H9 (cell line): Measurements from ENCODE around the gene PIK3CD. TPM values are rescaled to one million over a fixed set of nuclear protein-coding genes. Genes with fewer than 3 reads are reported as not detected.
A peak's percentile ranks its signal among the peaks of the same experiment; 100 is the strongest.

Experiments
- DNase-seq: peaks from one replicate; pipeline ENCODE4 v3.0.0-alpha.2; 2017
- H2AFZ ChIP-seq: one replicate; pipeline ENCODE4 v1.6.1; 2013; ENCODE audit warnings: mild to moderate bottlenecking, low read length, control low read depth, moderate library complexity
- H2AK5ac ChIP-seq: 2 replicates; pipeline ENCODE4 v1.6.1; 2013; ENCODE audit warnings: low read length, control low read depth, mixed read lengths; ENCODE audit not compliant: insufficient read length
- H2BK120ac ChIP-seq: one replicate; pipeline ENCODE4 v1.6.1; 2013; ENCODE audit warnings: low read depth, mild to moderate bottlenecking, low read length, control low read depth, inconsistent platforms; ENCODE audit not compliant: poor library complexity, severe bottlenecking
- H2BK12ac ChIP-seq: 2 replicates; pipeline ENCODE4 v1.6.1; 2013; ENCODE audit warnings: low read length, control low read depth, mixed read lengths, low read depth; ENCODE audit not compliant: insufficient read length
- H2BK15ac ChIP-seq: 2 replicates; pipeline ENCODE4 v1.6.1; 2013; ENCODE audit warnings: low read depth, low read length, control low read depth
- H2BK20ac ChIP-seq: one replicate; pipeline ENCODE4 v1.6.1; 2013; ENCODE audit warnings: low read depth, mild to moderate bottlenecking, low read length, control low read depth, inconsistent platforms; ENCODE audit not compliant: poor library complexity, severe bottlenecking
- H2BK5ac ChIP-seq: 2 replicates; pipeline ENCODE4 v1.6.1; 2013; ENCODE audit warnings: low read length, control low read depth, mixed read lengths; ENCODE audit not compliant: insufficient read length
- H3K14ac ChIP-seq: 2 replicates; pipeline ENCODE4 v1.6.1; 2013; ENCODE audit warnings: low read length, control low read depth; ENCODE audit not compliant: insufficient read depth
- H3K18ac ChIP-seq: 2 replicates; pipeline ENCODE4 v1.6.1; 2013; ENCODE audit warnings: low read depth, mild to moderate bottlenecking, mixed read lengths, low read length, control low read depth; ENCODE audit not compliant: insufficient read length
- H3K23ac ChIP-seq: 2 replicates; pipeline ENCODE4 v1.6.1; 2013; ENCODE audit warnings: low read length, control low read depth, mixed read lengths, low read depth; ENCODE audit not compliant: insufficient read length
- H3K23me2 ChIP-seq: 2 replicates; pipeline ENCODE4 v1.6.1; 2013; ENCODE audit warnings: low read depth, mild to moderate bottlenecking, mixed read lengths, low read length, control low read depth; ENCODE audit not compliant: insufficient read length, poor library complexity, severe bottlenecking
- H3K27ac ChIP-seq: 2 replicates; pipeline ENCODE4 v1.5.1; 2013; ENCODE audit warnings: low read length, control low read depth, mixed read lengths, low read depth; ENCODE audit not compliant: insufficient read length
- H3K27me3 ChIP-seq: 2 replicates; pipeline ENCODE4 v1.6.1; 2013; ENCODE audit warnings: low read length, control low read depth, inconsistent platforms; ENCODE audit not compliant: insufficient read depth
- H3K4ac ChIP-seq: 2 replicates; pipeline ENCODE4 v1.6.1; 2013; ENCODE audit warnings: low read depth, mild to moderate bottlenecking, control low read depth, inconsistent platforms, low read length, moderate library complexity
- H3K4me1 ChIP-seq: 2 replicates; pipeline ENCODE4 v1.6.1; 2013; ENCODE audit warnings: low read length, control low read depth, inconsistent platforms; ENCODE audit not compliant: insufficient read depth
- H3K4me2 ChIP-seq: 2 replicates; pipeline ENCODE4 v1.6.1; 2013; ENCODE audit warnings: low read length, control low read depth, mixed read lengths; ENCODE audit not compliant: insufficient read length, insufficient read depth
- H3K56ac ChIP-seq: 2 replicates; pipeline ENCODE4 v1.6.1; 2013; ENCODE audit warnings: low read depth, mild to moderate bottlenecking, mixed read lengths, low read length, control low read depth; ENCODE audit not compliant: insufficient read length
- H3K79me1 ChIP-seq: 2 replicates; pipeline ENCODE4 v1.6.1; 2013; ENCODE audit warnings: low read depth, mild to moderate bottlenecking, moderate library complexity, low read length, control low read depth, inconsistent platforms; ENCODE audit not compliant: insufficient read depth, poor library complexity, severe bottlenecking
- H3K79me2 ChIP-seq: 2 replicates; pipeline ENCODE4 v1.6.1; 2013; ENCODE audit warnings: low read length, control low read depth, inconsistent platforms; ENCODE audit not compliant: insufficient read depth
- H3K9ac ChIP-seq: 2 replicates; pipeline ENCODE4 v1.6.1; 2013; ENCODE audit warnings: low read length, control low read depth, mixed read lengths; ENCODE audit not compliant: insufficient read length; ENCODE audit errors: extremely low read depth
- H3K9me3 ChIP-seq: one replicate; pipeline ENCODE4 v1.6.1; 2013; ENCODE audit warnings: low read depth, low read length, inconsistent platforms; ENCODE audit not compliant: control insufficient read depth
- H3T11ph ChIP-seq: one replicate; pipeline ENCODE4 v1.6.1; 2013; ENCODE audit warnings: mild to moderate bottlenecking, low read length, control low read depth, inconsistent platforms
- H4K20me1 ChIP-seq: one replicate; pipeline ENCODE4 v1.6.1; 2013; ENCODE audit not compliant: control insufficient read depth, insufficient read length, insufficient read depth
- H4K5ac ChIP-seq: 2 replicates; pipeline ENCODE4 v1.6.1; 2013; ENCODE audit warnings: low read depth, mild to moderate bottlenecking, mixed read lengths, low read length, control low read depth; ENCODE audit not compliant: insufficient read length
- H4K8ac ChIP-seq: replicated peaks from 2 replicates; pipeline ENCODE4 v1.6.1; 2013; ENCODE audit warnings: low read length, control low read depth, mixed read lengths, low read depth; ENCODE audit not compliant: insufficient read length
- H4K91ac ChIP-seq: 2 replicates; pipeline ENCODE4 v1.6.1; 2013; ENCODE audit warnings: low read depth, mild to moderate bottlenecking, moderate library complexity, mixed read lengths, low read length, control low read depth; ENCODE audit not compliant: insufficient read length
- H3K27ac Mint-ChIP-seq, 3 experiments: 2 replicates in 2 of 3; 3 replicates in 1 of 3; pipeline ENCODE4 v1.8.0; 2020 to 2021; ENCODE audit warnings: mixed read lengths in 3 of 3, mild to moderate bottlenecking in 1 of 3, moderate library complexity in 1 of 3
- H3K27me3 Mint-ChIP-seq: 2 replicates; pipeline ENCODE4 v1.8.0; 2021; ENCODE audit warnings: low read depth, mild to moderate bottlenecking, moderate library complexity, mixed read lengths
- H3K36me3 Mint-ChIP-seq, 3 experiments: 2 replicates in 2 of 3; 3 replicates in 1 of 3; pipeline ENCODE4 v1.8.0; 2020 to 2021; ENCODE audit warnings: low read depth in 3 of 3, mixed read lengths in 3 of 3; ENCODE audit not compliant: insufficient read depth in 1 of 3
- H3K4me1 Mint-ChIP-seq, 2 experiments: 2 replicates each; pipeline ENCODE4 v1.8.0; 2020; ENCODE audit warnings: mixed read lengths in 2 of 2
- H3K4me3 Mint-ChIP-seq, 2 experiments: 2 replicates in 1 of 2; 3 replicates in 1 of 2; pipeline ENCODE4 v1.8.0; 2020 to 2021; ENCODE audit warnings: mild to moderate bottlenecking in 2 of 2, mixed read lengths in 2 of 2, moderate library complexity in 1 of 2
- H3K9me3 Mint-ChIP-seq, 2 experiments: 2 replicates in 1 of 2; 3 replicates in 1 of 2; pipeline ENCODE4 v1.8.0; 2020; ENCODE audit warnings: mild to moderate bottlenecking in 2 of 2, mixed read lengths in 2 of 2, moderate library complexity in 1 of 2
- WGBS: extraction: QIAGEN DNeasy Blood & Tissue Kit; methylation state at CpG from one replicate; pipeline ENCODE4 v1.1.7; 2013; ENCODE audit warnings: missing lambda C conversion rate, low lambda C conversion rate, mixed read lengths; ENCODE audit not compliant: insufficient read length; ENCODE audit errors: extremely low coverage; 5-methylcytosine and 5-hydroxymethylcytosine counted together
- total RNA-seq: library from RNA; stranded (reverse); gene quantifications from 2 replicates; pipeline ENCODE4 v1.2.1, GENCODE V29; 2021
- TF ChIP-seq, protein P1 (sequence below): fragments of 200-600 bp; sonication (generic); conservative IDR thresholded peaks from 3 replicates; pipeline ENCODE4 v1.8.0; 2021; ENCODE audit warnings: antibody characterized with exemption, mild to moderate bottlenecking

PIK3CD gene
- total RNA-seq, 1 experiment from 2014 or later: 10.0 TPM

- H2AK5ac ChIP-seq: no peak overlapping the region
- no peak overlapping the region for H3K56ac ChIP-seq
- H4K5ac ChIP-seq: no peak overlapping the region
- Mint-ChIP-seq H3K27ac (peak overlapping the region in 1 of 3 experiments; percentile 55; a peak in 2 of 7 replicates), H3K4me3 (no peak overlapping the region), H3K36me3 (peaks cover 9 to 47% (median 44%) of the 10 kb centered on the region in 3 experiments; a peak in 6 of 7 replicates), H3K4me1 (no peaks in the 10 kb centered on the region), H3K27me3 (no peaks in the 10 kb centered on the region), H3K9me3 (no peaks in the 10 kb centered on the region)
- no peak overlapping the region for H3K18ac ChIP-seq
- no peaks in the 10 kb centered on the region for H3K27me3 ChIP-seq
- H2BK120ac ChIP-seq: no peak overlapping the region
- H4K91ac ChIP-seq: no peak overlapping the region
- H2BK12ac ChIP-seq: no peak overlapping the region
- no peaks in the 10 kb centered on the region for H3K79me2 ChIP-seq
- no peak overlapping the region for H3K23ac ChIP-seq
- H2BK20ac ChIP-seq: no peak overlapping the region
- no peaks in the 10 kb centered on the region for H3K9me3 ChIP-seq
- H3K4me1 ChIP-seq: no peaks in the 10 kb centered on the region
- H3K4me2 ChIP-seq: no peak overlapping the region
- H3K14ac ChIP-seq: no peak overlapping the region; the same call in 1 of the 2 replicates
- no peaks in the 10 kb centered on the region for H3K79me1 ChIP-seq
- no peak overlapping the region for H2AFZ ChIP-seq
- H3T11ph ChIP-seq: no peak overlapping the region
- H2BK15ac ChIP-seq: no peak overlapping the region
- WGBS: no CpG with 5 or more reads among the region's 10 CpGs
- no peak overlapping the region for H3K9ac ChIP-seq
- H4K20me1 ChIP-seq: no peaks in the 10 kb centered on the region
- H3K23me2 ChIP-seq: no peaks in the 10 kb centered on the region
- DNase-seq: no peak
- no peak overlapping the region for H3K4ac ChIP-seq
- H3K27ac ChIP-seq: no peak overlapping the region
- TF ChIP-seq, protein P1, sequence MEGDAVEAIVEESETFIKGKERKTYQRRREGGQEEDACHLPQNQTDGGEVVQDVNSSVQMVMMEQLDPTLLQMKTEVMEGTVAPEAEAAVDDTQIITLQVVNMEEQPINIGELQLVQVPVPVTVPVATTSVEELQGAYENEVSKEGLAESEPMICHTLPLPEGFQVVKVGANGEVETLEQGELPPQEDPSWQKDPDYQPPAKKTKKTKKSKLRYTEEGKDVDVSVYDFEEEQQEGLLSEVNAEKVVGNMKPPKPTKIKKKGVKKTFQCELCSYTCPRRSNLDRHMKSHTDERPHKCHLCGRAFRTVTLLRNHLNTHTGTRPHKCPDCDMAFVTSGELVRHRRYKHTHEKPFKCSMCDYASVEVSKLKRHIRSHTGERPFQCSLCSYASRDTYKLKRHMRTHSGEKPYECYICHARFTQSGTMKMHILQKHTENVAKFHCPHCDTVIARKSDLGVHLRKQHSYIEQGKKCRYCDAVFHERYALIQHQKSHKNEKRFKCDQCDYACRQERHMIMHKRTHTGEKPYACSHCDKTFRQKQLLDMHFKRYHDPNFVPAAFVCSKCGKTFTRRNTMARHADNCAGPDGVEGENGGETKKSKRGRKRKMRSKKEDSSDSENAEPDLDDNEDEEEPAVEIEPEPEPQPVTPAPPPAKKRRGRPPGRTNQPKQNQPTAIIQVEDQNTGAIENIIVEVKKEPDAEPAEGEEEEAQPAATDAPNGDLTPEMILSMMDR: no peak
- no peak overlapping the region for H4K8ac ChIP-seq
- H2BK5ac ChIP-seq: no peak overlapping the region
Measured at GRCh38 chr1:9606948-9607347, 44.6 kb upstream of the PIK3CD start.
